DMS 273 treated with DMSO at 0.1 percent for 48 hours (cell line): Measurements from ENCODE around the gene ZBTB32.
"Not testable (repeated sequence)": the region's sequence is repeated elsewhere in the genome, so short reads cannot be mapped to it uniquely, and the experiment has no call there.

Experiments used
- DNase-seq: peaks from one replicate; lab custom pipeline; 2025; lab: John Stamatoyannopoulos, UW

The ZBTB32 gene

GRCh38 chr19:35720648-35721047, 16.3 kb downstream of the ZBTB32 start:
- no peak for DNase-seq

- no peak for DNase-seq
Observed at GRCh38 chr19:35721374-35721773, 17.0 kb downstream of the ZBTB32 start.

- no peak for DNase-seq
Observed at GRCh38 chr19:35722461-35722860, 18.1 kb downstream of the ZBTB32 start.

- no peak for DNase-seq
Observed at GRCh38 chr19:35722897-35723296, 18.5 kb downstream of the ZBTB32 start.

- DNase-seq, result no peak
Observed at GRCh38 chr19:35723671-35724070, 19.3 kb downstream of the ZBTB32 start.

- DNase-seq, result not testable (repeated sequence)
Observed at GRCh38 chr19:35724132-35724531, 19.8 kb downstream of the ZBTB32 start.

- DNase-seq, result no peak
Observed at GRCh38 chr19:35724560-35724959, 20.2 kb downstream of the ZBTB32 start.

- no peak for DNase-seq
Observed at GRCh38 chr19:35725216-35725861, 21.0 kb downstream of the ZBTB32 start.

- DNase-seq, result no peak
Observed at GRCh38 chr19:35727053-35727955, 22.9 kb downstream of the ZBTB32 start.

GRCh38 chr19:35727956-35728706, 23.8 kb downstream of the ZBTB32 start:
- no peak for DNase-seq

- DNase-seq, result no peak
Observed at GRCh38 chr19:35729021-35729420, 24.7 kb downstream of the ZBTB32 start.

- no peak for DNase-seq
Observed at GRCh38 chr19:35729763-35730162, 25.4 kb downstream of the ZBTB32 start.

GRCh38 chr19:35730326-35730725, 26.0 kb downstream of the ZBTB32 start:
- no peak for DNase-seq

GRCh38 chr19:35731353-35731752, 27.0 kb downstream of the ZBTB32 start:
- no peak for DNase-seq

GRCh38 chr19:35731779-35732405, 27.5 kb downstream of the ZBTB32 start:
- DNase-seq, result no peak

- no peak for DNase-seq
Observed at GRCh38 chr19:35732540-35733179, 28.3 kb downstream of the ZBTB32 start.

GRCh38 chr19:35733180-35734125, 29.1 kb downstream of the ZBTB32 start:
- DNase-seq, result no peak

GRCh38 chr19:35734273-35734672, 29.9 kb downstream of the ZBTB32 start:
- DNase-seq, result no peak

GRCh38 chr19:35734889-35735288, 30.5 kb downstream of the ZBTB32 start:
- no peak for DNase-seq
